Ishikawa (cell line): ENCODE data around the gene FMOD.

Experiments
- CREB1 ChIP-seq: IDR thresholded peaks from 2 replicates; pipeline ENCODE4 v1.6.1; 2012; ENCODE audit warnings: low read depth
- EP300 ChIP-seq: IDR thresholded peaks from 2 replicates; pipeline ENCODE4 v1.6.1; 2012; ENCODE audit warnings: borderline replicate concordance
- FOXM1 ChIP-seq: IDR thresholded peaks from 2 replicates; pipeline ENCODE4 v1.6.1; 2012; ENCODE audit warnings: low read depth, borderline replicate concordance
- MAX ChIP-seq: IDR thresholded peaks from 2 replicates; pipeline ENCODE4 v1.6.1; 2012
- RAD21 ChIP-seq: IDR thresholded peaks from 2 replicates; pipeline ENCODE4 v1.6.1; 2012; ENCODE audit warnings: low read depth
- REST ChIP-seq: IDR thresholded peaks from 2 replicates; pipeline ENCODE4 v1.6.1; 2012; ENCODE audit warnings: low read depth, mild to moderate bottlenecking
- TAF1 ChIP-seq: IDR thresholded peaks from 2 replicates; pipeline ENCODE4 v1.6.1; 2012; ENCODE audit warnings: low read depth, mild to moderate bottlenecking
- YY1 ChIP-seq: IDR thresholded peaks from 2 replicates; pipeline ENCODE4 v1.6.1; 2012; ENCODE audit warnings: low read depth

- no peak for TF ChIP-seq YY1
- no peak for TF ChIP-seq RAD21
- no peak for TF ChIP-seq MAX
- no peak for TF ChIP-seq EP300
- no peak for TF ChIP-seq FOXM1
- no peak for TF ChIP-seq TAF1
- no peak for TF ChIP-seq CREB1
- TF ChIP-seq REST, result no peak
These were observed 50.2 kb downstream of the FMOD start for GRCh38 chr1:203300441-203301330.
